Parathyroid adenoma (tissue), 2 donors: ENCODE data around the gene NOM1.

Source experiments
- H2AFZ ChIP-seq: fragments of 300-600 bp; sonication (generic); one replicate; pipeline ENCODE4 v1.7.0; 2017; ENCODE audit warnings: antibody characterized with exemption, mild to moderate bottlenecking
- H3K27ac ChIP-seq: fragments of 300-600 bp; sonication (generic); one replicate; pipeline ENCODE4 v1.7.0; 2017
- H3K27me3 ChIP-seq: fragments of 300-600 bp; sonication (generic); one replicate; pipeline ENCODE4 v1.7.0; 2017; ENCODE audit warnings: low read length; ENCODE audit not compliant: control insufficient read depth, insufficient read depth
- H3K36me3 ChIP-seq: fragments of 300-600 bp; sonication (generic); one replicate; pipeline ENCODE4 v1.7.0; 2017; ENCODE audit warnings: low read length; ENCODE audit not compliant: control insufficient read depth, insufficient read depth
- H3K4me1 ChIP-seq: fragments of 300-600 bp; sonication (generic); one replicate; pipeline ENCODE4 v1.7.0; 2017; ENCODE audit warnings: control low read depth
- H3K4me2 ChIP-seq: fragments of 300-600 bp; sonication (generic); one replicate; pipeline ENCODE4 v1.7.0; 2017; ENCODE audit warnings: low read length
- H3K4me3 ChIP-seq: fragments of 300-600 bp; sonication (generic); one replicate; pipeline ENCODE4 v1.7.0; 2017; ENCODE audit warnings: low read depth, low read length
- H3K79me2 ChIP-seq: fragments of 300-600 bp; sonication (generic); one replicate; pipeline ENCODE4 v1.7.0; 2017; ENCODE audit warnings: control low read depth
- H3K9ac ChIP-seq: fragments of 300-600 bp; sonication (generic); one replicate; pipeline ENCODE4 v1.7.0; 2017; ENCODE audit warnings: mild to moderate bottlenecking
- H3K9me3 ChIP-seq: fragments of 300-600 bp; sonication (generic); one replicate; pipeline ENCODE4 v1.7.0; 2017; ENCODE audit warnings: low read length; ENCODE audit not compliant: control insufficient read depth
- CTCF ChIP-seq: fragments of 300-600 bp; sonication (generic); IDR thresholded peaks from one replicate; pipeline ENCODE4 v1.7.0; 2017; ENCODE audit warnings: antibody characterized with exemption, mild to moderate bottlenecking
- donor health status: primary hyperparathyroidism.

Gene NOM1

DNA sequence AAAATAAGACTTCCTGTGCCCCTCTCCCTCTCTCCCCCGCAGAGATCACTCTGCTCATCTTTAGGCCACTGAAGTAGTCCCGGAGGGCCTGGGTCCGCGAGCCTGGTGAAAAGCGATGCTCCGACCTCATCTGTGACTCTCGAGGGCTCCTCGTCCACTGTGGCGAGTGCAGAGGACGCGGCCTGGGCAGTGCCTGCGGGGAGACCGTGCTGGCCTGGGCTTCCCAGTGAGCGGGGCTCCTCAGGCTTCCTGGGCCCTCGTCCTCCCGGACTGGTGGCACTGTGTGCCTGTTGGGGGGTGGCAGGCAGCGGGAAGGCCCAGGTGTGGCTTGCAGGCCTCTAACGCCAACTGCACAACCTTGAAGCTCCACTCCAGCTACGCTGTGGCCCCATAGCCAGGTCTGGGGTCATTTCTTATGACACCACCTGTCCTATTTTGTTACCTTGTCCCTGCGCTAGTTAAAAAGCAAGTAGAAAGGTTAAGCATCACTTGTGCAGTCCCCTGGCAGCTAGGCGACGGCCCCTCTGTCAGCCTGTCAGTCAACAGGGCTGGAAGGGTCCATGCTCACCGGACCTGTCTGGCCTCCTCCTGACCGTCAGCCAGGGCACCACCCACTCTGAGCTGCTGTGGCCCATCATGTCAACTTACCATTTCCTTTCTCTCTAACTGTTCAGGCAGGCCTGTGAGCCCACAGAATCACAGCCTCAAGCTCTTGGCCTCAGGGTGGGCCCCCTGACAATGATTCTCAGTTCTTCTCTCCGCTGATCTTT, 40.4 kb downstream of the NOM1 start:
- no peak overlapping the region for H2AFZ ChIP-seq
- no peak overlapping the region for H3K27ac ChIP-seq
- no peaks in the 10 kb centered on the region for H3K36me3 ChIP-seq
- H3K4me3 ChIP-seq = no peak overlapping the region
- no peak for TF ChIP-seq CTCF
- H3K4me2 ChIP-seq = no peak overlapping the region
- no peaks in the 10 kb centered on the region for H3K27me3 ChIP-seq
- H3K9me3 ChIP-seq = no peaks in the 10 kb centered on the region
- no peaks in the 10 kb centered on the region for H3K79me2 ChIP-seq
- H3K9ac ChIP-seq = no peak overlapping the region
- H3K4me1 ChIP-seq = no peaks in the 10 kb centered on the region

GRCh38 chr7:156993021-156993924, 43.8 kb downstream of the NOM1 start:
- no peaks in the 10 kb centered on the region for H3K4me1 ChIP-seq
- no peak overlapping the region for H3K9ac ChIP-seq
- TF ChIP-seq CTCF = no peak
- H3K9me3 ChIP-seq = no peaks in the 10 kb centered on the region
- no peak overlapping the region for H2AFZ ChIP-seq
- H3K4me3 ChIP-seq = no peak overlapping the region
- no peaks in the 10 kb centered on the region for H3K36me3 ChIP-seq
- H3K4me2 ChIP-seq = no peak overlapping the region
- no peaks in the 10 kb centered on the region for H3K79me2 ChIP-seq
- H3K27ac ChIP-seq = no peak overlapping the region
- no peaks in the 10 kb centered on the region for H3K27me3 ChIP-seq

GRCh38 chr7:156993925-156994235, 44.4 kb downstream of the NOM1 start:
- Histone ChIP-seq H3K27ac (no peak overlapping the region), H3K4me1 (no peaks in the 10 kb centered on the region), H3K27me3 (no peaks in the 10 kb centered on the region), H3K79me2 (no peaks in the 10 kb centered on the region), H3K4me2 (no peak overlapping the region), H2AFZ (no peak overlapping the region), H3K4me3 (no peak overlapping the region), H3K36me3 (no peaks in the 10 kb centered on the region), H3K9ac (no peak overlapping the region), H3K9me3 (no peaks in the 10 kb centered on the region)
- TF ChIP-seq CTCF = no peak

DNA sequence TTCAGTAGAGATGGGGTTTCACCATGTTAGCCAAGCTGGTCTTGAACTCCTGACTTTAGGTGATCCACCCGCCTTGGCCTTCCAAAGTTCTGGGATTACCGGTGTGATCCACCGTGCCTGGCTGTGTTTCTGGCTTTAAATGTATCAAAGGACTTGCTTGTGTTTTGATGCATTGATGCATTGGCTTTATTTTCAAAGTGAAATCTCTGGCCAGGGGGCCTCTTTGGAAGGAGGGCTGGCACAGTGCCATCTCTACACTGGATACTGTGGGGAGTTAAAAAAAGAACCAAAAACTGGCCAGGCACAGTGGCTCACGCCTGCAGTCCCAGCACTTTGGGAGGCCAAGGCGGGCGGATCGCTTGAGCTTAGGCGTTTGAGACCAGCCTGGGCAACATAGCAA, 44.9 kb downstream of the NOM1 start:
- Histone ChIP-seq H2AFZ (no peak overlapping the region), H3K4me2 (no peak overlapping the region), H3K27ac (no peak overlapping the region), H3K27me3 (no peaks in the 10 kb centered on the region), H3K36me3 (no peaks in the 10 kb centered on the region), H3K9me3 (no peaks in the 10 kb centered on the region), H3K4me3 (no peak overlapping the region), H3K9ac (no peak overlapping the region), H3K4me1 (no peaks in the 10 kb centered on the region), H3K79me2 (no peaks in the 10 kb centered on the region)
- no peak for TF ChIP-seq CTCF
